ENCODE results near the gene NEMP1.
A peak's percentile ranks its signal among the peaks of the same experiment; 100 is the strongest.
"Not testable (repeated sequence)": the region's sequence is repeated elsewhere in the genome, so short reads cannot be mapped to it uniquely, and the experiment has no call there.

Gene NEMP1

DNA sequence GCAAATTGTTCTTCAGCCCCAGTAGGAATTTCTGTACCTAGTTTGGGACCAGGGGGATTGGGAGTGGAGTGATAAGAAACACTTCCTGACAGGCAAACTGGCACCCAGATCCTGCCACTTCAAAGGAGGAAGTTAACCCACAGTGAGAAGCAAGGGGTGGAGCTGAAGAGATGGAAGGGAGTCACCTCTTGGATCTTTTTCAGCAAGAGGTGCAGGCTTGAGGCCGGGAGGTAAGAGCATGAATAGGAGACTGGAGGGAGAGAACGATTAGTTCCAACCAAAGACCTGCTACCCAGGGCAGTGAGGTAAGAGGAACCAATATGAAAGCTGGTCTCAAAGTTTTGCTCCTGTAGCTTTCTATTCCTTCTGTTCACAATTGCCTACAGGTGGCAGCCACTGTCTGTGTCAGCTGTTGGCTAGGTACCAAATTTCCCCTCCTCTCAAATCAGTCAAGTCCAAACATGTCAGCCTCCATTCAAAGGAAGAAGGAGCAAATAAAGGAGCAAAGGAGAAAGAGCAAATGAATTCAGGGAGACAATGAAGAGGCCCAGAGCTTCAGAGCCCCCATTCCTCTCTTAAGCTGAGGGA, 47.4 kb downstream of the NEMP1 start:
- peak; percentile 13 for DNase-seq (ENCODE audit: low read depth, low spot score)

DNA sequence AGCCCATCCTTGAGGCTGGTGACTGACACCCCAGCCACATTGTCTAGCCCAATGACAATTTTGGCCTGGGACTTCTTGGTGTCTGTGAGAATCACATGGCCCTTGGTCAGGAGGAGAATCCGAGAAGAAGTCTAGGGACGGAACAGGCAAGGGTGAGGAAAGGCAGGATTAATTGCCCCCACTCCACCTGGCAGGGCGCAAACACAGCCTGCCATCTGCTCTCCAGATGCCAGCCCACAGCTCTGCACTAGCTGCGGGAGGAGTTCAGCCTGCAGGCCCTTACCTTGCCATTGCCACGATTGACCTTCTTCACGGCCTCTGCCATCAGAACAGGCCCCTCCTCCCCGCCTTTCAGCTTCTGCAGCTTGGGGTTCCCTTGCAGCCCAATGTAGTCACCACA, 49.1 kb downstream of the NEMP1 start:
- no peak for DNase-seq (ENCODE audit: low read depth, low spot score)

DNA sequence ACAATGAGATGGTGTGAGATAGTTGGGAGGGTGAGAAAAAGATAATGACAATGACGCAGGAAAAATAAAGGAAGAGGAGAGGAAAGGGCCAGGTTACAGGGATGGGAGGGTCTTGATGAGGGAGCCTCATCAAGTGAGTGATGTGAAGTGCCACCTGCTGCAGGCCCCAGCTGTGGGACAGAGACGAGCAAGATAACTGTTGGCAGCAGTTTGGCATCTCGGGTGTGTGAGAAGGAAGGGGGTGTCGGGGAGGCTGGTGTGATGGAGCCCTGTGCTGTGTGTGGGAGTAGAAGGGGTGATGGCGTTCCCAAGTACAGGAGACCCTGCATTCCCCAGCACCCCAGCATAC, 50.8 kb downstream of the NEMP1 start:
- DNase-seq (ENCODE audit: low read depth, low spot score) = no peak

DNA sequence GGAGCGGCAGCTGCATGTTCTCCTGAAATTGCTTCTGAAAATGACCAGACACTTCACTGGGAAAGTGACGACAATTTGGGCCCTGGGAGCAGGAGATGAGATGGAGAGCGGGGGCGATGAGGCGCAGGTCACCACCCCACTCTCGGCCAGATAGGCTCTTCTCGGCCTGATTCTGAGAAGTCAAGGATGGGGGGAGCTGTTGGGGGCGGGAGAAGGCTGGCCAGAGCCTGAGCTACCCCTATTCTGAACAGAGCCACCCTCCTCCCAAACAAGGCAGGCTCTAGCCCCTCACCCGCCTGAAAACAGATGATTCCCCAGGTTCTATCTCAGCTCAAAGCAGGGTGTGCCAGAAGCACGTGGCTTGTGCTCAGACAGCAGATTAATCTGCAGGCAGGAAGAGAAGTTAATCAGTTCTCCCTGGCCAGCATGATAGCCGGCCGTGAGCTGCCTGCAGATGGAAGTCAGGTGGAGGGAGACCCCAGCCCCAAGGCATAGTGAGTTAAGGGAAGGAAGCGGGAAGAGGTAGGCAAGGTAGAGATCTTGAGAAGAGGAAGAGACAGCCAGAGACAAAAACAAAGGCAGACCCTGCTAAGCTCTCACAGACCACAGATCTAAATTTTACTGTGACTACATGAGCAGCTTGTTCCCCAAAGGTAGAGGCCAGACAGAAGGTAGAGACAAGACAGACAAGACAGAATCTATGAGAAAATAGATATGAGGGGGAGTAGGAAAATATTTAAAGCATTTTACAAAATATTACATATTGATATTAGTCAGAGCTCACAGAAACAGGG, 51.4 kb downstream of the NEMP1 start:
- DNase-seq (ENCODE audit: low read depth, low spot score) = no peak

DNA sequence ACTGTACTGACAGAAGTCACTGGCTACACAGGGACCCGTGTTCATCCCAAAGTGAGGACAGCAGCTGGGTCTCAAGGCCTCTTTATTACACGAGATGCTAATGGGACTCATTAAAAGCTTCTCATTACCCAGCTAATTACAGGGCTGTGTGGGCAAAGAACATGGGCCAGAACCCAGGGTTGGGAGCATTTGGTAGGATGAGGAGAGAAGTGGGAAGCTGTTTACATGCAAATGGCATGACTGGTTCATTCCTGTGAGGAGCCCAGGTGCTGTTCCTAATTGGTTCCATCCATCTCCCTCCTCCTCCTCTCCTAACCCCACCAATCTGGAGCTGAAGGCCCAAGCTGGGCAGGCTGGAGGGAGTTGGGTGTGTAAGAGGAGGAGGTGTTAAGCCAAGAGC, 53.4 kb downstream of the NEMP1 start:
- DNase-seq (ENCODE audit: low read depth, low spot score) = no peak

DNA sequence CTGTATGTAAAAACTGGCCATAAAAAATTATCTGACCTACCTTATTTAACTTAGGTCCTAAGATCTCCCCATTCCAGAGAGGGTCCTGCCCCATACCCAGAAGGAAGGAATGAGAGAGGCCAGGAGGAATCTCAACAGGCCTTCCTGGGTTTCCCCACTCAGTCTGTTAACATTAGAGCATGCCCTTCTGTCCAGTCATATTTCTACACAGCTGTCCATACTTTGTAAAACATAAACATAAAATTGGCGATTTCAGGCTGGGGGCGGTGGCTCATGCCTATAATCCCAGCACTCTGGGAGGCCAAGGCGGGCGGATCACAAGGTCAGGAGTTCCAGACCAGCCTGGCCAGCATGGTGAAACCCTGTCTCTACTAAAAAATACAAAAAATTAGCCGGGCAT, 56.3 kb downstream of the NEMP1 start:
- not testable (repeated sequence) for DNase-seq (ENCODE audit: low read depth, low spot score)

DNA sequence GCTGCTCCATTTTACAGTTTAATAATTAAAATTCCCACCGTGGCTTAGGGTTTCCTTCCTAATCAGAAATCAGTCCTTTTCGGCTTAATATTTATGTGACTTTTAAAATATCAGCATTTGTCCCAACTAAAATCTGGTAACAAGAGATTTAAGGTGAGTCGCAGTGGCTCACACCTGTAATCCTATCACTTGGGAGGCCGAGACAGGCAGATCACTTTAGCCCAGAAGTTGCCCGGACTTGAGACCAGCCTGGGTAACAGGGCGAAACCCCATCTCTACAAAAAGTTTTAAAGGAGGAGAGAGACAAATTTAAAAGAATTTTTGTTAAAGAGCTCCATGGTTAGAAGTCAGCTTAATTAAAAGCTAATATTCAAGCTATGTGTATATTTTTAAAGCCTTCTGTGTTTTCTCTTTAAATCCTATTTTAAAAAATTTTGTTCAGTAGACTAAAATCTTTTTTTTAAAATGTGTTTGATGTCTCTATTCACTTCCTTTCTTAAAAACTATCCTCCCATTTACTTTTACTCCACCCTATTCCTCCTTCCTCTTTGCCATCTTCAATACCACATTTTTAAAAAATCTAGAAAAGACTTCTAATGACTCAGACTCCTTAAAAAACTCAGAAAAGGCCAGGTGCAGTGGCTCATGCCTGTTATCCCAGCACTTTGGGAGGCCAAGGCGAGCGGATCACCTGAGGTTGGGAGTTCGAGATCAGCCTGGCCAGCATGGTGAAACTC, 58.4 kb downstream of the NEMP1 start:
- DNase-seq (ENCODE audit: low read depth, low spot score) = no peak

DNA sequence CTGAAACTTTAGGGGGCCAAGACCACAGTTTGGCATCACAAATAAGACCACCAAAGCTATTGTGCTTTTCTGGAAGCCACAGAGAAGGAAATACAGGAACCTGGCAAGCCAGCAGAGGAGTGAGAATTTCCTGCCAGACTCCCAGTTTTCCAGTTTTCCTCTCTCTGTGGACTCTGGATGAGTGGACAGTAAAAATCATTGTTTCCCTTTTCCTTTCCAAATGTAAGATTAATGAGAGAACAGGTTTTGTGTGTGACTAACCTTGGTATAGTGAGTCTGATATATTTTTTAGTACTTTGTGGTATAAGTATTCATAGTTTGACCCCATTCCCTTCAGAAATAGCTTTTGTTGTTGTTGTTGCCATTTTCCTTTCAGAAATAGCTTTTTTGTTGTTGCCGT, 59.7 kb downstream of the NEMP1 start:
- no peak for DNase-seq (ENCODE audit: low read depth, low spot score)

DNA sequence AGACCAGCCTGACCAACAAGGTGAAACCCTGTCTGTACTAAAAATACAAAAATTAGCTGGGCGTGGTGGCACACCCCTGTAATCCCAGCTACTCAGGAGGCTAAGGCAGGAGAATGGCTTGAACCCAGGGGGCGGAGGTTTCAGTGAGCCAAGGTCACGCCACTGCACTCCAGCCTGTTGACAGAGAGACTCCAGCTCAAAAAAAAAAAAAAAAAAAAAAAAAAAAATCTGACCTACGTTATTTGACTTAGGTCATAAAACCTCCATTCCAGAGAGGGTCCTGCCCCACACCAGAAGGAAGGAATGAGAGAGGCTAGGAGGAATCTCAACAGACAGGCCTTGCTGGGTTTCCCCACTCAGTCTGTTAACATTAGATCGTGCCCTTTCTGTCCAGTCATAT, 60.2 kb downstream of the NEMP1 start:
- not testable (repeated sequence) for DNase-seq (ENCODE audit: low read depth, low spot score)

DNA sequence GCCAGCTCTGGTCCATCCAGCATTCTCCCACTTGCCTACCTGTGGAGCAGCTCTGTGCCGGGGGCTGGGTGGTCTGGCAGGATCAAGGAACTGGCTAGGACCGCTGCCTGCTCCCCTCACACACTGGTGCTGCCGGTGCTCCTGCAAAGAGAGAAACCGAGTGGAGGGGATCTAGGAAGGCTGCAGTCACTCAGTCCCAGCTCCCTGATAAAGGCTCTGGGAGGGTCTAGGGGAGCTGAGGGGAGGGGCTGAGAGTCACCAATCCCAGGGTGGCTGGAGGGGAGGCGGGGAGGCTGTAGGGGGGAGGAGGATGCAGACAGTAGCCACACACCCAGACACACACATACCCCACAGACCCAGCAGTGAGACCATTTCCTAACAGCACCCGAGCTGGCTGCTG, 62.2 kb downstream of the NEMP1 start, which contains the start of gene TAC3:
Gene TAC3, minus strand, starts transcription at position 182 of the 400 bp plus-strand sequence. CDS start 732 bp downstream, outside the sequence.
- no peak for DNase-seq (ENCODE audit: low read depth, low spot score)

DNA sequence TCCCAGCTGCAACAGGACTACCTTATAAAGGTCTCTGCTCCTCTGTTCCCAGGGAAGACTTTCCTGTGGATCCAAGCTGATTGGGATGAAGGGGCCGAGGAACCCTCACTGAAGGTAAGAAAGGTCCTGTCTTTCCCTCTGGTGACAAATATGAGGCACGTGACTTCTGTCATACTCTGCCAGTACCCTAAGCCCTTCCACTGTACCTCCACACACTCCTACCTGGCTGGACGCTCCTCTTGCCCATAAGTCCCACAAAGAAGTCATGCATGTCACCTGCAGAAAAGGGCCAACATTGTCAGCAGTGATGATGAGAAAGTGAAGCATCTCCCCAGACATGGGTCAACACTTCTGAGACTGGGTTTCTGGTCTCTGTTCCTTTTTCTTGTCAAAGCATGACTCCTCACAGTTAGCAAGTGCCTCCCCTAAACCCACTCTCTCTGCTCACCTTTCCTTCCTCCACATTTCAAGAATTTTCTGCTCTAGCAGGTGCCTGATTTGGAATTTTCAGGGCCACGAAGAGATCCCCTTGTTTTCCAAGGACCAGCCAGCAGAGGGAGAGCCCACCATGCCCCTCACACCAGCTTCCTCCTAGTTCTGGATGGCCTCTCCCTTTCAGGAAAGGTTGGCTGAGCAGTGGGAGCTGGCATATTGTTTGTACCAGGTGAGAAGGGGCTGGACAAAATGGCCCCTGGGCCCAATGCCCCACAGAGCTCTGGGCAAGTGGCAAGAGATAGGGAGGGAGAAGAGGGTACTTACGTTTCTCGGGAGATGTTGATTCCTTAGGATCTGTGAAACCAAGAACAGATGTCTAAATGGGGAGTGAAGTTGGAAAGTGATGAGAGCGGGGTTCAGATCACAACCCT, 65.8 kb downstream of the NEMP1 start:
- no peak for DNase-seq (ENCODE audit: low read depth, low spot score)

DNA sequence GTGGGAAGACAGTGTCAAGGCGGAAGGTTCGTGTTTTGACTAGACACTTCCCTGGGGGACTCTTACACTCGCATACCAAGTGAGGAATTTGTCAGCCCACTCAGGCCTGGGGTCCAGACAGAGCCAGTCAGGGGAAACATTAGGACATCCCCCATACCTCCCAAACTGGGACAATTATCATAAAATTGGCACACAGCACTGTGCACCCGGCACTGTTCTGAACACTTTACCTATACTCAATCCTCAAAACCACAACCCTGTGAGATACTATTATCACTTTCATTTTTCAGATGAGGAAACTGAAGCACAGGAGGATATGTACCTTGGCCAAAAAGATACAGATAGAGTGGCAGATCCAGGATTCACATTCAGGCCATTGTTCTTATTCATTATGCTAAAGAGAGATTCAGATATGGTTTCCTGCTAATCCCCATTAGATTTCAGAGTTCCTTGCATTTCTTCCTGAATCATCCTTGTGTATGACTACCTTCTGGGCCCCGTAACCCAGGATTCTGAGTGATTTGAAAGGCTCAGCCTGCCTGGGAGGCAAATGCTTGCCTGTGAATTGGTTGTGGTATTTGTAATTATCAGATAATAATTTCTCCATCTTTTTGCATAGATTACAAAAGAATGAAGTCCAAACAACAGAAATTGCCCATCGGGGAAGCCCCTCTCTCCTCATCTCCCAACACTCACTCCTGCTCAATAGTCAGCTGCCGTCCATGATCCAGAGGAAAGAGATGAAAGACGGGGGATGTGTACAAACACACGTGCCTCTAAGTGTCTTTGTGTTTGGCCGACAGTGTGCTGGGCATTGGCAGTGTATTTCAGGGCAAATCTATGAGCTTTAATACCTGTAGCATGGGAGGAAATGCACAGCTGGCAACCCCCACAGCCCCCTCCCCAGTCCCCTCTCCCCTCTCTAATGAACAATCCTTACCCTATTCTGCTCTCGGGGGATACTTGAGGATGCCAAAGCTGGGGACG, 66.9 kb downstream of the NEMP1 start:
- DNase-seq (ENCODE audit: low read depth, low spot score) = no peak

DNA sequence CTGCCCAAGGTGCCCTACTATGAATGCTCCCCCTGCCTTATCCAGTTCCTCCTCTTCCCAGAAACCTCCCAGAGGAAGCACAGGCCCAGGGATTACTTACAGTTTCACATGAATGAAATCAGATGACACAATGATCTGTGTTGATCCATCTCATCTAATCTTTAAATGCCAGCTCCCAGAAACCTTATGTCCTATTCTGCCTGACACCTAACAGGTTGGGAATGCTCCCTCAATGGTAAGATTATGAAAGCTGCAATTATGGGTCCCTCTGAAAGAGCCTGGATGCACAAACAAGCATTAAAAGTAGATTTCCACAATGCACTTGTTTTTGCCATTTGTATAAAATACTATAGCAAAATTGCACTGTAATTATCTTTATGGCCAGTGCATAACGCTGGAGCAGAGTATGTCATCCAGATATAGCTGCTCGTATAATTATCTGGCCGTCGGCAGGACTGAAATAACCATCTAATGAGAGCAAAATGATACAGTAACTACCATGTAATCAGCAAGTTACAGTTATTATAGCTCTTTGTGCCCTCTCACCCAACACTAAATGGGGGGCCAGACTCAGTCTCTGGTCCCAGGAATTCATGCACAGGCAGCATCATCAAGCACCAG, 67.9 kb downstream of the NEMP1 start:
- DNase-seq (ENCODE audit: low read depth, low spot score) = no peak

DNA sequence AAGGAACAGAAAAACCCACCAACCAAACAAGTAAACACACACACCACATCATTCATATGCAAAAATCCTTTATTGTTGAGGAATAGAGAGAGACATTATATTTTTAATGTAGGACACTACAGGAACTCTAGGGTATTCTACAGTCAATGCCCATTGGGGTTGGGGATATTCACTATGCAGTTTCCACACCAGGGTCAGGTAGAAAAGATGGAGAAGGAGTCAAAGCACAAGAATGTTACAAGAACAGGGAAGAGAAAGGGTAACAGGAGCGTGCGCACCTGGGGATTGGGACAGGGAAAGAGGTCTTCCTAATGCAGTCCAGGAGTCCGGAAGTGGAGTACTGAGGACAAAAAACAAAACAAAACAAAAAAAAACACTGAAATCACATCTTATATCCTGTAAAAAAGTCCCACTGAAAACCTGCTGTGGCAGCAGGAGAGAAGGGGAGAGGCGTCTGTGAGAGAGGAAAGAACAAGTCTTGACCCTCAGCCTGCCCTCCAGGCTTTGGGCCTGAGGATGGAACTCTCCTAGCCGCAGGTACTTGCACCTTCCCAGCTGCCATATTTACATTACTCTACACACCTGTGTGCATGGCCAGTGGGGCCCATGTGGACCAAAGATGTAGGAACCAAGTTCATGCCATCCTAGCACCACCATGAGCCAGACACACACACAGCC, 68.5 kb downstream of the NEMP1 start:
- no peak for DNase-seq (ENCODE audit: low read depth, low spot score)

DNA sequence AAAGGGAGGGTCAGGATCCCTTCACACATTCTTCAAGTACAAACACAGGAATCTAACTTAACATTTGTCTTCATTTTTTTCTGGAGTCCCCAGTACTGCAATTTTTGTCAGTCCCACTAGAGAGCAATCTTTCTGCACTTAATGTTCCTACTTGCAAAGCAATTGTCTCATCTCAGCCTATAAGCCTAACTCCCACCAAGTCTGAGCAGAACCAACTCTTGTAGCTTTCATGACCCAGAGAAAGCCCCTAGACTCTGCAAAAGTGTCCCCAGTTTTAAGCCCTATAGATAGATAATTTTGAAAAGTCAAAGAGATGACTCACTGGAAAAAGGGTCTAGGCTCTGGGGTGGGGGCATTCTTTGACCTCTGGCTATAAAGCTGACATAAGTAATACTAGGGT, 70.4 kb downstream of the NEMP1 start:
- DNase-seq (ENCODE audit: low read depth, low spot score) = peak; percentile 64

DNA sequence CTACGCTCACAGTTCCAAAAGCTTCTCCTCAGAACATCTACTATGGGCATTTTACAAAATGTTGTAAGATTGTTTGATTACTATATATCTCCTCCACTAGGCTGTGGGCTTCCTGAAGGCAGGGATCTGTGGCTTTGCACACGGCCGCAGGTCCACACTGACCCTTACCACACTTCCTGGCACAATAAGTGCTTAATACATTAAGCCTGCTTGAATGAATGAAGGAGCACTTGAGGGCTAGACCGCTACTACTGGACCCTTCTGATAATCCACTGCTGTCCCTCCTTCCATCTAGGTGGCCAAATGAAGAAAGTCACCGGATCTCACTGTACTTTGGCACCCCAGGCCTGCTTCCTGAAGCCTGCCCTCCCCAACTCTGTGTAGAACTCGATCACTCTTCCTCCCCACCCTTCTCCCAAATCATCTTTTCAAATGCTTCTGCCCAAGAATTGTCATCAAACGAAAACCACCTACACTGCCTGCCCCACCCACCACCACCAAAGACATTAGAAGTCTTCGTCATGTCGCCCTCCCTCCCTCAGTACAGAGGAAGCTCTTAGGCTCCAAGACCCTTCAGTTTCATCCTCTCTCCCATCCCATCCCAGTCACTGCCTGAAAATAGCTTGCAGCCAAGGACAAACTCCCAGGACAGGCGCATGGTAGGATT, 71.6 kb downstream of the NEMP1 start:
- DNase-seq (ENCODE audit: low read depth, low spot score) = no peak

DNA sequence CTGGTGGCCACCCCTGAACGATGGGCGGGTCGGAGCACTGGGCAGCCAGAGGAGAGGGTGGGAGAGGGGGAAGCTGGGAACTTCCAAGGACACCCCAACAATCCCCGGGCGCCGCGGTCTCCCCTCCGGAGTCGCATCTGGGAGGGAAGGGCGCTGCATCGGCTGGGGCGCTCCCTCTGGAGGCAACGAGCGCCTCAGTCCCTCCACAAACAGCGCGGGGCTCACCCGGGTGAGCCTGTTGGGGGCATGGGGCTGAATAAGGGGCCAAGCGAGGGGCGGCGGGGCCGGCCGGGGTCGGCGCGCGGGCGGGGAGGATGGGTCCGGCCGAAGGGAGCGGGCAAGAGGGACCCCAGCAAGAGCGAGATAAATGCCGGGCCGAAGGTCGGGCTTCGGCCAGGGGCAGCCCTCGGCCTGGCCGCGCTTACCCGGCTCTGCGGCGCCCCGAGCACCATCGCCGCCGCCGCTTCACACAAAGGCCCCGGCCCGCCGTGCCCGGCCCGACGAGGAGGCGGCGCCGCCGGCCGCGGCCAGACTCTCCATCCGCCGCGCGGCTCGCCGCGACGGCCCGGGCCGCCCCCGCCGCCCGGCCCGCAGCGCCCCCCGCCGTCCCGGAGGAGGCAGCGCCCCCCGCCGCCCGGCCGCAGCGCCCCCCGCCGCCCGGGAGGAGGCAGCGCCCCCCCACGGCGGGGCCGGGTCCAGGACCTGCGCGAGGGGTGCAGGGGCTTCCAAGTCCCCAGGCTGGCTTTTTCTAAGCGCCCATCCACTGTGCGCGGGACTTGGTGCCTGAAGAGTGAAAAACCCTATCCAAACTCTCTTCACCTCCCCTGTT, 72.4 kb downstream of the NEMP1 start, which contains the start of gene ZBTB39:
Gene ZBTB39, minus strand, starts transcription at position 567 of the 829 bp plus-strand sequence. CDS start 1,629 bp downstream, outside the sequence.
- DNase-seq (ENCODE audit: low read depth, low spot score) = peak; percentile 88

Data from astrocyte of the hippocampus (primary cell).